ENCODE data around the gene PTTG1IP.

The PTTG1IP gene

GRCh38 chr21:44867999-44868700 lies 5.3 kb downstream of the PTTG1IP start:
- no peak for DNase-seq

- no peak for DNase-seq
Measured at GRCh38 chr21:44867464-44867863, 6.0 kb downstream of the PTTG1IP start.

GRCh38 chr21:44866780-44867179 lies 6.7 kb downstream of the PTTG1IP start:
- no peak for DNase-seq

- DNase-seq: peak in 1 of 56 donors; percentile 14
Measured at GRCh38 chr21:44865561-44866280, 7.8 kb downstream of the PTTG1IP start.

- no peak for DNase-seq
Measured at GRCh38 chr21:44862869-44863685, 10.4 kb downstream of the PTTG1IP start.

- DNase-seq: no peak
Measured at GRCh38 chr21:44858791-44859190, 14.7 kb downstream of the PTTG1IP start.

- DNase-seq: no peak
Measured at GRCh38 chr21:44858291-44858690, 15.2 kb downstream of the PTTG1IP start.

- DNase-seq: no peak
Measured at GRCh38 chr21:44857127-44857892, 16.2 kb downstream of the PTTG1IP start.

- DNase-seq: no peak
Measured at GRCh38 chr21:44856131-44856530, 17.4 kb downstream of the PTTG1IP start.

GRCh38 chr21:44855572-44855971 lies 17.9 kb downstream of the PTTG1IP start:
- DNase-seq: no peak

GRCh38 chr21:44854664-44855446 lies 18.6 kb downstream of the PTTG1IP start:
- DNase-seq: no peak

- DNase-seq: no peak
Measured at GRCh38 chr21:44854391-44854663, 19.2 kb downstream of the PTTG1IP start.

- no peak for DNase-seq
Measured at GRCh38 chr21:44853601-44854390, 19.7 kb downstream of the PTTG1IP start.

- DNase-seq: no peak
Measured at GRCh38 chr21:44850905-44851657, 22.4 kb downstream of the PTTG1IP start.

- no peak for DNase-seq
Measured at GRCh38 chr21:44850208-44850800, 23.2 kb downstream of the PTTG1IP start.

- DNase-seq: no peak
Measured at GRCh38 chr21:44849616-44850130, 23.8 kb downstream of the PTTG1IP start.

GRCh38 chr21:44848821-44849521 lies 24.5 kb downstream of the PTTG1IP start:
- DNase-seq: no peak

Measured in nucleus accumbens (tissue), 56 donors.